ENCODE results near the gene HSFX4.
"Not testable (repeated sequence)": the region's sequence is repeated elsewhere in the genome, so short reads cannot be mapped to it uniquely, and the experiment has no call there.

Gene HSFX4

GRCh38 chrX:149929400-149929799, at the start of gene HSFX4:
Gene HSFX4, plus strand, starts transcription at chrX:149929573. Its CDS starts 72 bp downstream, at chrX:149929645.
- DNase-seq (ENCODE audit: low read depth in 2 of 2): not testable (repeated sequence)

- no peak for DNase-seq (ENCODE audit: low read depth in 2 of 2)
Measured at GRCh38 chrX:149881081-149881711, 48.2 kb upstream of the HSFX4 start, which contains the start of gene MAGEA8. Gene MAGEA8, plus strand, starts transcription at chrX:149881183. Its CDS starts 3,090 bp downstream, at chrX:149884273.

- DNase-seq (ENCODE audit: low read depth in 2 of 2): not testable (repeated sequence)
Measured at GRCh38 chrX:149890828-149891227, 38.5 kb upstream of the HSFX4 start.

- no peak for DNase-seq (ENCODE audit: low read depth in 2 of 2)
Measured at GRCh38 chrX:149898554-149898953, 30.8 kb upstream of the HSFX4 start.

GRCh38 chrX:149903889-149904748, 25.3 kb upstream of the HSFX4 start:
- DNase-seq (ENCODE audit: low read depth in 2 of 2): no peak

GRCh38 chrX:149908308-149908707, 21.1 kb upstream of the HSFX4 start:
- no peak for DNase-seq (ENCODE audit: low read depth in 2 of 2)

GRCh38 chrX:149908727-149909126, 20.6 kb upstream of the HSFX4 start:
- DNase-seq (ENCODE audit: low read depth in 2 of 2): no peak

GRCh38 chrX:149909324-149910177, 19.8 kb upstream of the HSFX4 start:
- DNase-seq (ENCODE audit: low read depth in 2 of 2): no peak

- no peak for DNase-seq (ENCODE audit: low read depth in 2 of 2)
Measured at GRCh38 chrX:149910178-149910695, 19.1 kb upstream of the HSFX4 start.

- no peak for DNase-seq (ENCODE audit: low read depth in 2 of 2)
Measured at GRCh38 chrX:149916745-149917392, 12.5 kb upstream of the HSFX4 start.

GRCh38 chrX:149923836-149924235, 5.5 kb upstream of the HSFX4 start:
- not testable (repeated sequence) for DNase-seq (ENCODE audit: low read depth in 2 of 2)

GRCh38 chrX:149924434-149924833, 4.9 kb upstream of the HSFX4 start:
- not testable (repeated sequence) for DNase-seq (ENCODE audit: low read depth in 2 of 2)

- DNase-seq (ENCODE audit: low read depth in 2 of 2): not testable (repeated sequence)
Measured at GRCh38 chrX:149927245-149927963, 2.0 kb upstream of the HSFX4 start.

- not testable (repeated sequence) for DNase-seq (ENCODE audit: low read depth in 2 of 2)
Measured at GRCh38 chrX:149927964-149928258, 1.5 kb upstream of the HSFX4 start.

GRCh38 chrX:149928635-149929034, 738 bp upstream of the HSFX4 start:
- DNase-seq (ENCODE audit: low read depth in 2 of 2): not testable (repeated sequence)

GRCh38 chrX:149931355-149931754, 2.0 kb downstream of the HSFX4 start:
- DNase-seq (ENCODE audit: low read depth in 2 of 2): not testable (repeated sequence)

- not testable (repeated sequence) for DNase-seq (ENCODE audit: low read depth in 2 of 2)
Measured at GRCh38 chrX:149932150-149932549, 2.8 kb downstream of the HSFX4 start.

GRCh38 chrX:149932970-149933369, 3.6 kb downstream of the HSFX4 start:
- DNase-seq (ENCODE audit: low read depth in 2 of 2): not testable (repeated sequence)

- not testable (repeated sequence) for DNase-seq (ENCODE audit: low read depth in 2 of 2)
Measured at GRCh38 chrX:149933547-149933946, 4.2 kb downstream of the HSFX4 start.

GRCh38 chrX:149937328-149937727, 8.0 kb downstream of the HSFX4 start:
- DNase-seq (ENCODE audit: low read depth in 2 of 2): not testable (repeated sequence)

Measured in stimulated activated CD8-positive, alpha-beta memory T cell treated with anti-CD3 and anti-CD28 coated beads, Interleukin-7, amount 100 ng/mL, for 4 hours (primary cell).